Breast epithelium (tissue), 3 donors: ENCODE measurements around the gene PRKD2.

ENCODE experiments used
- CTCF ChIP-seq, 3 donors: fragments of 450-650 bp; IDR thresholded peaks; one replicate each; pipeline ENCODE4 v1.5.1; 2016 to 2017; ENCODE audit warnings: antibody characterized with exemption in 3 of 3, mild to moderate bottlenecking in 3 of 3, moderate library complexity in 3 of 3
- POLR2AphosphoS5 ChIP-seq, 3 donors: sonication (generic); formaldehyde crosslinking; IDR thresholded peaks; one replicate each; pipeline ENCODE4 v1.6.1; 2017; ENCODE audit warnings: antibody characterized with exemption in 3 of 3

- TF ChIP-seq CTCF (IDR thresholded peaks at IDR 0.05) (no peak), POLR2AphosphoS5 (IDR thresholded peaks at IDR 0.05) (no peak)
Measured at GRCh38 chr19:46731584-46731983, 14.7 kb upstream of the PRKD2 start.
